Kidney tubule cell (primary cell): ENCODE data around the gene ENAH.

Experiments
- DNase-seq: peaks from one replicate; pipeline ENCODE4 v3.0.0-alpha.2; 2018; ENCODE audit warnings: low spot score

The ENAH gene

DNA sequence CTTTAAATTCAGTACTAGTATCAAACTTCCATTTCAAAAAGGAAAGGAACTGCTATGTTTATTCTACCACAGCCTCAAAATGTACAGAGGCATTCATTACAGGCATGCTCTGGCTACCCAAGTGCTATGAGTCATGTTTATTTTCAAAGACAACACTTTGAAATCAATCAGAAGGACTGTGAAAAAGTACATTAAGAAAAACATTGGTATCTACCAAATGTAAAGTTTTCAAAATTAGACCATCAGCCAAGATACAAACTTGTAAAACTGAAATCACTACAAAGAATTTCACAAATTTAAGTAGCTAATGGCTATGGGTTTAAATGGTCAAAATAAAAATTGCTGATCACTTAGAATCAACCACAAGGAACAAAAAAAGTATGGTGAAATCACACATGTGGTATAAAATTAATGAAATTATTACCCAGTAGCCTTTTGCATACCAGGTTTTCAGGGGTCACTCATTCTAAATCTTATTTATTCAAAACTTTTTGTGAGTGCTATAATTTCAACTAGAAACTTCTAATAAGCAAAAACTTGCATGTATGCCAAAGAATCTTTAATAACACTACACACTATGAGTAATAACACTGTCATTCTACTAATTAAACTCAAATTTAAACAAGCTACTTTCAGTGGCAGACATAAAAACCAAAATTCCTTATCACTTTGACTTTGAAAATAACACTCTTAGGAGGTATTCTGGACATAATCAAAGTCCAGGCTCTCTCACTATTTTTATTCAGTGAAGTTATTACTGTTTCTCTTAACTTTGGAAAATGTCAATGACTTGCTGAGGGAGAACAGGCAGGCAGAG, 49.2 kb downstream of the ENAH start:
- peak; percentile 47 for DNase-seq

DNA sequence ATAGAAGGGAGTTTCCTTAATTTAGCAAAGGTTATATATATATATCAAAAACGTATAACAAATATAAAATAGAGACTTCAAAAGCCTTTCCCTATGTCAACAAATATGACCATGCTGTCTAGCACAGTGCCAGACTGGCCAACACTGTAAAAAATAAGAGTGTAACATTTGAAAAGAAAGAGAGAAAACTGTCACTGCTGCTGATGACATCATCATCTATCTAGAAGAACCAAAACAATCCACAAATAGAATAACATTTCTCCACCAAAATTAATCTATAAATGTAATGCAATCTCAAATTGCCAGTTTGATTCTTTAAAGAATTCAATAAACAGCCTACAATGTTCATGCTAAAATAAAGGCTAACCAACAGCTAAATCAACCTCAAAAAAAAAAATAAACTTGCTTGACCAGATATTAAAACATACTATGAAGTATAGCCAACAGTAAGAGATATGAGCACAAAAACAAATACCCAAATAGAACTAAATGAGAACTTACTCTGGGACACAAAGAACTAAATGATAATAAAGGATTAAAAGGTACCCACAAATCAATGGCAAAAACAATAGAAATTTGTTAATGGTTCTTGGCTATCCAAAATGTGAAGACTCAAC, 50.2 kb downstream of the ENAH start:
- DNase-seq = no peak

DNA sequence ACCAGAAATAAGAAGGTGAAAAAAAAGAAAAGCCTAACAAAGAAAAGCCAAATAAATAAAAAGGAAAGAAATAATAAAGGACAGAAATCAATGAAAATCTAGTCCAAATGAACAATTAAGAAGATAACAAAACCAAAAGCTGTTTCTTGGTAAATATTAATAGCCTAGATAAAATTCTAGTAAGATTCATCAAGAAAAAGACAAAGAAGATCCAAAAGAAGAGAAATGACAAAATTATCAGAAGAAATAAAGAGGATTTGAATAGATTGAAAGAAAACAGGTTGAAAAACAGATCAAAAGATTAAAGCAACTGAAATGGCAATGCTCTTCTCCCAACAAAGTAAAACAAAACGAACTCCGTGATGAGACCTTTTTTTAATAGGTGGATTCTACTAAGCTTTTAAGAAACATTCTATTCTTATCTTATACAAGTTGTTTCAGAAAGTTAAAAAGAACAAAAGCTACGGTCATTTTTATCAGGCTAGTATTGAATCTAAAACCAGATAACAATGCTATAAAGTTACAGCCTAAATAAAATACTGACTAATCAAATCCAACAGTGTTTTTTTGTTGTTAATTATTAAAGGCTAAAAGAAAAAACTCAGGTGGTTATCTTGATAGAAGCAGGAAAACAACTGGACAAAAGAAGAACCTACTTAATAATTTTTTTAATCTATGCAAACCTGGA, 50.9 kb downstream of the ENAH start:
- no peak for DNase-seq

DNA sequence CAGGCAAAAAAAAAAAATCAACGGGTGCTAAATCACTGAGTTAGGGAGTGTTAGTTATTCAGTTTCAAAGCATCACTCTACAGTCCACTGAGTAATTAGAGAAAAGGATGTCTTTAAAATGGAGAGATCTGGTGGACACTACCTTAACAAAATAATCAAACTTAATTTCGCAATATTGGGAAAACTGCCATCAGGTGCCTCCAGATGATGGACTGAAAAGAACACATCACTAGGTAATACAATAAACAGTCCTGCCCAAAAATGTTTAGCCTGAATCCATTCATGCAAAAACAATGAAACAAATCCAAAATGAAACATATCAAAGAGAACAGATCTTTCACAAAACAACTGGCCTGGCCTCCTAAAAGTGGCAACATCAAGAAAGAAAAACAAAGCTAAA, 54.1 kb downstream of the ENAH start:
- no peak for DNase-seq

DNA sequence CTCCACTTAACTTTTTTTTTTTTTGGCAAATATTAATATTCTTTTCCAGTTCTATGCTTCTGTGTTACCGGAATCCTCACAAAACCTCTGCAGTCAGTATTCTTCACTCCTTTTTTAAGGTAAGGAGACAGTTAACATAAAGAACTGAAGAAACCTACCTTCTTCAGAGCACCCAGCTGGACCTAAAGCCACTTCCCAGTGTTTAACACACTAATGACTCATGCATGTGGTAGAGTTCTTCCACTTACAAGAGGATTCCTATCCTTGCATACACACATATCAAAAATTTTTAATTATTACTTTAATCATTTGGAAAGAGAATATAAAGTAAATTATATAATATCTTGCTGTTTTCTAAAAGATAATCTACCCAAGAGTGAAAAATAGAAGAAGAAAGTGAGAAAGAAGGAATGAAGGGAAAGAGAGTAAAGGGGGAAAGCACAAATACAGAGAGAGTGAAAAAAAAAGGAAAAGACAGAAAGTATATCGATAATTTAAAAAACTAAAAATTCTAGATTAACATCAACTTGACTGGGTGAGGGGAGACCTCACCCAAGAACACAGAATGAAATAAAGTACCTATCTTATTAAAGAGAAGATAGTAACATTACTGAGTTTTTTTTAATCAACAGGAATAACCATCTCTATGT, 54.9 kb downstream of the ENAH start:
- peak; percentile 34 for DNase-seq

DNA sequence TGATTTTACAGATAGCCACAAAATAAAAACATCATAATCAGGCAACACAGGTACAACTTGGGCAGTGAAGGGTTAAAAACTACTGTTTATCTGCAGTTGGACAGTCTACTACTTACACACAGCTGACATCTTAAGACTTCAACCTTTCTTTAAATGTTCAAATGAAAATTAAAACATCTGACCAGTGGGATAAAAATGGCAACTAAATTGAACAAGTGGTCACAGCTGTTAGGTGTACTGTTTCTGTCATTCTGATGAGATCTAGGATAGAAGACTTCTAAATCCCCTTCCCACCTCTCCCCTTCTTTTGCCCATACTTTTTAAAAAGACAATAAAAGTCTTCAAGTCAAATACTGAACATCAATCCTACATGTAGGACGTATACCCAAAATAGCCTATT, 56.2 kb downstream of the ENAH start:
- no peak for DNase-seq

DNA sequence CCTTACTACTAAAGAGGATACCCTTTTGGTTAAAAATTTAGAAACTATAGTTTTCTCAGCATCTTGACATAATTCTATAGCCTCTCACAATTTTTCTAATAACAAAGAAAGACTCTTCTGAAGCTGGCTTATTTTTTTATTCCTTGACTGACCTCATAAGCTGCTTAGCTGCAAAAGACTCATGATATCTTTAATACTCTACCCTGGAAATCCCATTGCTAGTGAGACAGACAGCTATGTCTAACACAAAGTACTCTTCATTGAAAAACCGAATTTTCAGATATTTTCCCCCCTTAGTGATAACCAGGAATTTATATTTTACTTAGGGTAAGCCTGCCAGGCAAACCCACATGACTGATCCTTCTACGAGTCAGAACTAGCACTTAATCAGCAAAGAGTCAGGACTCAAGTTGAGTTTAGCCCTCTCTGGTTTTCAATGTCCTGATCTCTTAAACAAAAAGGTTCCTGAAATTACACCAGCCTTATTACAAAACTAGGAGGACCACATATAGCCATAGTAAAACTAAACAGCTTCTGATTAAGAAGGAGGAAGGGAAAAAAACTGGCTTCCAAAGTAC, 56.9 kb downstream of the ENAH start:
- DNase-seq = peak; percentile 29

DNA sequence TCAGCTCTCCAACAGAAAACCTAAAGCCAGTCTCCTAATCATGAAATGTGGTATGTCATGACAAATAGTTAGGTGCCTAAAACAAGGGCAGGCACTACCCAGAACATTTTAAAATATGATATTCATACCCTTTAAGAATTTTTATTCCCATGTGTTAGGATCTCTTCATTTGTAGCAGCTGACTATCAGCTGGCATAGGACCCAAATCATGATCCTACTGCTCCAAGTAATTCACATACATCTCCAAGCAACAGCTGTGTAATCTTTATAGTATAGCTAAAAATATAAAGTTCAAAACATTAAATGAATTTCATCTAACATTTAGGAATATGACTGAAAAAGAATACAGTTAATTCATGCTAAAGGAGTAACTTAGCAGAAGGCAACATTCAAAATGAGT, 57.5 kb downstream of the ENAH start:
- DNase-seq = no peak

DNA sequence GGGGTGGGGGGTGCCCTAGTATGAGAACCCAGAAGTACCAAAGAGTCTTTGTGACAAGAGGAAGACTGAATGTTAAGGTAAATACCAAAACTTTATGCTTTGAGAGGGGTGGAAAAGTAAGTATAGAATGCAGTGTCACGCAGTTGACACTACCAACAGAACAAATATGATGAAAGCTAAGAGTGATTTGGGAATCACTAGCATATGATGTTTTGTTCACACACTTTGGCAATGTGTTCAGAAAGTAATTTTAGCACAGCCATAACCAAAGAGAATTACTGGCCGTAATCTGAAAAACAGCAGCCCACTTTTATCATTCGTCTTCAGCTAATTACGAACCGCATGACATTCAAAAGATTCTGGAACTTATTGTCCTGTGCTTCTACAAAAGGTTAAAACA, 59.5 kb downstream of the ENAH start:
- DNase-seq = no peak

DNA sequence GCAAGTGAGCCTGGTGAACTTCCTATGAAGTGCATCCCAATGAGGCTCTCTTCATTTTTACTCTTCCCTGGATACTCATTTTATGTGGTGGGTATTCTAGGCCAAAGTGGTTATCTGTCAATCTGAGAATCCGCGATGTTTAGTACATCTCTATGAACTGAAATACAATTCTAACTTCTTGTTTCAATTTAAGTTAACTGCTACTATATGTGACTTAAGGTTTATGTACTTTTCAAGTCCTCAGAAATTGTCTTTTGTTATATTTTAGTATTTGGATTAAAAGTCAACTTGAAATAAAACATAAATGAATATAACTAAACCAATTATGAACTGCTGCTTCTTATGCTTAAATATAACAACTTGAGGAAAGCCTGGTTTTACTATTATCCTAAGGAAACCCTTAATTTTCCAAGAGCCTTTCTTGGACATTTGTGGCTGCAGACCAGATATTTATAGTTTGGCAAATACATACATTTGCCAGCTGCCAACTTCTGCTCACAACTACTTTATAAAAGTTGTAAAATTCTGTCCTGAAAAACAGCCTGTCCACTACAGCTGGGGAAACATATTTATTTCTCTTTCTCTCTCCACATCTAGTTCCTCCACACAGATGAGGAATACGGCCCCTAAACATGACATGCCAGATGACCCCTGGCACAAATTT, 60.4 kb downstream of the ENAH start:
- DNase-seq = no peak

DNA sequence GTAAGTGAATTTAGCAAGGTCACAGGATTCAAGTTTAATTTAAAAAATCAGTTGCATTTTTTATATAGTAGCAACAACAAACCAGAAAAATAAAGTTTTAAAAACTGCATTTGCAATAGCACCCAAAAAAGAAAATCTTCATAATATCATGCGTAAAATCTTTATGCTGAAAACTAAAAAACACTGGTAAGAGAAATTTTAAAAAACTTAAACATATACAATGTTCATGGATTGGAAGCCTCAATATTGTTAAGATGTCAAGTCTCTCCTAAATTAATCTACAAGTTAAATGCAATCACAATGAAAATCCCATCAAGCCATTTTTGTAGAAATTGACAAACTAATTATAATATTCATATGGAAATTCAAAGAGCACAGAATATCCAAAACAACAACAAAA, 65.6 kb downstream of the ENAH start:
- DNase-seq = no peak

DNA sequence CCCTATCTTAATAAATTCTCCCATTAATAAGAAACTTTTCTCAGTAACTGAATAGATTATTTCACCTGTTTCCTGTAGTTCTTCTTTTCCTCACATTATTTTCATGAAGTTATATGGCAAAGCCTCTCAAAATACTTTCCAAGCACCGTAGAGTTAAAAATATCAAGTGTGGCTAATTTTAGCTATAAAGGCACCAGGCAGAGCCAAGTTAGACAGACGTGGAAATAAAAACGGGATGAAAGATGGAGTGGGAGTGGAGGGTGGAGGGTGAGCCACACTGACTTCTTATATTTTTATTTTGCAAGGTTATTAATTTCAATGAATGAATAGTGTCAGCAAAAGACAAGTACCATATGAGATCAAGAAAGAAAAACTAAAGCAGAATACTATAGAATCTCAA, 71.7 kb downstream of the ENAH start:
- DNase-seq = no peak

DNA sequence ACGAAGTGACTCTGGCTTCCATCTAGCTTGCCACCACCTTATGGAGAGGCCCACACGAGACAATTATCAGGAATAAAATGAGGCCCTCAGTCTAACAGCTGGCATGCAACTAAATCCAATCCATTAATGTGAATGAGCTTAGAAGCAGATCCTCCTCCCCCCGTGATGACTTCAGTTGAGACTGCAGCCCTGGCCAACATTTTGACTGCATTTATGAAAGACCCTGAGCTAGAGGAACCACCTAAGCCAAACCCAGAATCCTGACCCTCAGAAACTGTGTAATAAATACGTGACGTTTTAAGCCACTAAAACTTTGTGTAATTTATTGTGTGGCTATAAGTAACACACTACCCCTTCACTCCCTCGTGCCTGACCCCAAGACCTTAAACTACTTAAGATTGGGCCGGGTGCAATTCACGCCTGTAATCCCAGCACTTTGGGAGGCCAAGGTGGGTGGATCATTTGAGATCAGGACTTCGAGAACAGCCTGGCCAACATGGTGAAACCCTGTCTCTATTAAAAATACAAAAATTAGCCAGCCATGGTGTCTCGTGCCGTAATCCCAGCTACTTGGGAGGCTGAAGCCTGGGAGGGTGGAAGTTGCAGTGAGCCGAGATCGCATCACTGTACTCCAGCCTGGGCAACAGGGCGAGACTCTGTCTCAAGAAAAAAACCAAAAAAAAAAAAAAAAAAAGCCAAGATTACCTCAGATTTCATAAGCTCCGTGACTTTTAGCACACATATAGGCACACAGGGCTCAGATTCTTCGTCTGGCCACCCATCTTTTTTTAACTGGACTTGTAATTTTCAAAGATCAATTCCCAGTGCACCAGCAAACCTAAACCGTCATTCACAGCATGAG, 72.5 kb downstream of the ENAH start:
- DNase-seq = no peak

DNA sequence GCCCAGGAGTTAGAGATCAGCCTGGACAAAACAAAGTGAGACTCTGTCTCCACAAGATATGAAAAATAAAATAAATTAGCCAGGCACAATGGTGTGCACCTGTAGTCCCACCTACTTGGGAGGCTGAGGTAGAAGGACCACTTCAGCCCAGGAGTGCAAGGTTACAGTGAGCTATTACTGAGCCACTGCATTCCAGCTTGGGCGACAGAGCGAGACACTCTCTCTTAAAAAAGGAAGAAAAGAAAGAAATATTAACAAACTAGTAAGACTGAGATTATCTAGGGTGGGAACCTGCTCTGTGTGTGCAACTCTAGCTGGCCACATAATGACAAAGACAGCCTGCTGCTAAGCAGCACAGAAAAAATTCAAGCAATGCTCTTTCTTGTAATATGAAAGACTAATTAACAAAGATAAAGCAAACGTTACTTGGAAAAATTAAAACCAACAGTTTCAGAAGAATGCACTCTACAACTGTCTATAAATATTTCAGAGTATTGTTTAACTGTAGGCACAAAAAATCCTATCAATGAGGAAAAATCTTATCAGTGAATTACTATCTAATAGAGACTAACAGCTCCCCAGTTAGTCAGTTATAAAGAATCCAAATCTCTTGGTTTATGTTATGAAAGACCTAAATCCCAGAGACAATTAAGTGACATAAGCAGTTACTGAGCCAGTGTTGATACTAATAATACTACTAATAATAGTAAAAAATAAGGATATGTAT, 74.5 kb downstream of the ENAH start:
- peak; percentile 59 for DNase-seq

DNA sequence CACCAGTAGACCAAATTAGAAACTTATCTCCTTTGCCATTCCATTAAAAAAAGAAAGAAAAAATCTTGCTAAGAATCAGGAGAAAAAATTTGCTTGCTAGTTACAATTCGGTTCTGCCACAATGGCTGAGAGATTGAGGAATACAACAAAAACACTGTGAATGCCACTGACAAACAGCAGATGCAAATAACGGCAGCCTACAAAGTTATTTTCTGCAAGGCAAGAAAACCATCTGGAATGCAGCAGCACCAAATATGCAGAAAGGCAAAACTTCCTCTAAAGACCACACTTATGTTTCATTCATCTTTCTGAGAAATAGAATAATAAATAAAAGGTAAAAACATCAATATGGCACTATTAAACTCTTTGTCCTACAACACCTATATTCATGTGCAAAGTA, 75.7 kb downstream of the ENAH start:
- DNase-seq = no peak

DNA sequence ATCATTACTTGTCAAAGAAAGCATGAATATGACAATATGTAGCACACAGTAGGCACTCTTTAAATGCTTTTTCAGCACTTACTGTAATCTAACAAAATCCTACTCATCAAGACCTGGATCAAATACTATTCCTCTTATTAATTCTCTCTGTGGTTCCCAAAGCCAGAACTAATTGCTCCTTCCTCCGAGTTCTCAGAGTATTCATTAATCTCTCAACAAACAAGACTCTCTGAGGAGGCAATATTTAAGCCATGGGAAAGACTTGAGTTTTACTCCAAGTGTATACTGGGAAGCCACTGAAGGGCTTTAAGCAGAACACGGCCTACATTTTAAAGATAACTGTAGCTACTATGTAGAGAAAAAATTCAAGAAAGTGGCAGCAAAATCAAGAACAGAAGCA, 79.7 kb downstream of the ENAH start:
- DNase-seq = peak; percentile 11

DNA sequence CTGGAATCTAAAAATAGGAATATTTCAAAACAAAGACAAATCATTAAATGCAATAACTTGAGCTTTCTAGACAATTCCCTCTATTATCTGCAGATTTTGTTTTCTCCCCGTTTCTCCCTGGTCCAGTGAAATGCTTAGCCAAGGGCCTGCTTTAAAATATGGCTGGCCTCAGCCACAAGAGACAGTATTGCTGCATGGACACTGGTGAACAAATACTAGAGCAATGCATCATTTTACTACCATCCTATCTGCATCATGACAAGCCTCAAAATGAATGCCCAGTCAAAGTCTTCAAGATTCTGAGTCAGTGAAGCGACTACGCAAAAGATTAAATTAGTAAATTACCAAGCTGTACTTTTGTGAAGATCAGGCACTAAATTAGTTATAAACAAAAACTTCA, 80.5 kb downstream of the ENAH start:
- DNase-seq = peak; percentile 39

DNA sequence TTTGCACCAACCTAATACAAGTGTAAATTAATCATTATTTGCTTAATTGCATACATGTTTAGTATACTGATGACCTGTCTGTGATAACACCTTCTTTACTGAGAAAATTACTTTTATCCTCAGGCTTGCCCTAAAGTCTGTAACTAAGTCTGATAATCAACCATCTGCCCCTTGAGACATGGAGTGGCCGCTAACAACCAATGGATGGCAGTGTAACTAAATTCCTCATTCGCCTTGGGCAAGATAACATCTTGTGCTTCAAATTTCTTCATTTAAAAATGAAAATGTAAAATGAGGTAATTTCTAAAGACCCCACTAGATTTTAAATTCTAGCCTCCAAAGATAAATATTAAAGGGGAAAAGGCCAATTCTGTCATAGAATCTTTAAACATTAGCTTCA, 85.1 kb downstream of the ENAH start:
- no peak for DNase-seq

DNA sequence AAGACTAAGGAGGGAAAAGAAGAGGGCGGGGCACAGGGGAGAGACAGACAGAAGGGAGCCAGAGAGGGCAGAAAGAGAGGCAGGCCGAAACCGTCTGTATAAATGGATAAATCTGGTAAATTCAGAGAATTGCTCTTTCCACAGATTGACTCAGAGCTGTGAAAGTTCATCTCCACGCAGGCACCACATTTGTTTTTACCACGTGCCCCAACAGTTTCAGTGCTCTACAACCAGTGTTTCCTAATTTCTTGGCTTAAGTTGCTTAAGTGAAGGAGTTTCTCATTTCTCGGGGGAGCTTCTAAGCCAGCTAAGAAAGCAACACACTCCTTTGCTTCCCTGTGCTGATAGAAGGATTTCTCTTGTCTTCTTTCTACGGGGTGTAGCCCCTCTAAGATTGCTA, 87.1 kb downstream of the ENAH start:
- no peak for DNase-seq

DNA sequence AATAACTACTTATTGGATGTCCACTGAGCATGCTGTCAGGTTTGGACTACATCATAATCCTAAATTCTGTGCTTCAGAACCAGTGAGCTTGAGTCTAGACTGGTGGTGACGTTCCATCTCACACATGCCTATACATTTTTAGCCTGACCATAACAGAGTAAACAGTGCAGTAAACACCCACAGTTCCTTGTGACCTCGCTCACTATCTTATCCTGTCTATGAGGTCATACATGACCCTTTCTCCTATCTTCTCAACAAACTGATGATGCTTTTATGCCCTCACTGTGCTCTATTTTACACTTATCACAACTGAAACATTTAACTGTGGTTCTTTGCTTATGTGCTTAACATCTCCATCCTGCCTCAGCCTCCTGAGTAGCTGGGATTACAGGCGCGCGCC, 91.2 kb downstream of the ENAH start:
- no peak for DNase-seq
